Hepatocyte (in vitro differentiated cells): ENCODE data around the gene PRKG1.

Experiments used
- EZH2 ChIP-seq: fragments of 200-600 bp; sonication (generic); IDR thresholded peaks from 2 replicates; pipeline ENCODE4 v1.6.1; 2016; ENCODE audit warnings: antibody characterized with exemption, mild to moderate bottlenecking, borderline replicate concordance
- TF ChIP-seq, protein P1 (sequence below): fragments of 200-600 bp; sonication (generic); IDR thresholded peaks from 2 replicates; pipeline ENCODE4 v1.5.1; 2016; ENCODE audit warnings: antibody characterized with exemption, mild to moderate bottlenecking; ENCODE audit not compliant: poor library complexity

DNA sequence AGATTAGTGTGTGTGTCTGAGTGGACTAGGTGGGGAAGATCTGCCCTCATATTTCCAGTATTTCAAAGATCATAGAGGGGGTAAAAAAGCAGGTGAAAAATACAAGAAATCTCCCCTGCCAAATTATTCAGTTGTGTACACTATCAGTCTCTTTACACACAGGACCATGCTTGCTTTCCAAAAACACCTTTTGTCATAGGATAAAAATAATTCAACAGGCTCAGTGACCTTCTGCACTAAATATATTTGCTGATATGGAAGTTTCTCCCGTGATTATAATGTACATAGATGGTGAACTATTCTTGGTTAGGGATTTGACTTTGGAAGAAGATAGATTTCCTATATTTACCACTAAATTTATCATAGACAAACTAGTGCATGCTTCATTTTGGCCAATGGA is 649.8 kb downstream of the PRKG1 start:
- no peak for TF ChIP-seq EZH2
- TF ChIP-seq, protein P1, sequence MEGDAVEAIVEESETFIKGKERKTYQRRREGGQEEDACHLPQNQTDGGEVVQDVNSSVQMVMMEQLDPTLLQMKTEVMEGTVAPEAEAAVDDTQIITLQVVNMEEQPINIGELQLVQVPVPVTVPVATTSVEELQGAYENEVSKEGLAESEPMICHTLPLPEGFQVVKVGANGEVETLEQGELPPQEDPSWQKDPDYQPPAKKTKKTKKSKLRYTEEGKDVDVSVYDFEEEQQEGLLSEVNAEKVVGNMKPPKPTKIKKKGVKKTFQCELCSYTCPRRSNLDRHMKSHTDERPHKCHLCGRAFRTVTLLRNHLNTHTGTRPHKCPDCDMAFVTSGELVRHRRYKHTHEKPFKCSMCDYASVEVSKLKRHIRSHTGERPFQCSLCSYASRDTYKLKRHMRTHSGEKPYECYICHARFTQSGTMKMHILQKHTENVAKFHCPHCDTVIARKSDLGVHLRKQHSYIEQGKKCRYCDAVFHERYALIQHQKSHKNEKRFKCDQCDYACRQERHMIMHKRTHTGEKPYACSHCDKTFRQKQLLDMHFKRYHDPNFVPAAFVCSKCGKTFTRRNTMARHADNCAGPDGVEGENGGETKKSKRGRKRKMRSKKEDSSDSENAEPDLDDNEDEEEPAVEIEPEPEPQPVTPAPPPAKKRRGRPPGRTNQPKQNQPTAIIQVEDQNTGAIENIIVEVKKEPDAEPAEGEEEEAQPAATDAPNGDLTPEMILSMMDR: no peak
